ENCODE data around the gene PDE8A. TPM values are rescaled to one million over a fixed set of nuclear protein-coding genes. Genes with fewer than 3 reads are reported as not detected.

The PDE8A gene
- total RNA-seq, 1 donor from 2014 or later = 8.6 TPM

- H3K9me3 Mint-ChIP-seq = no peaks in the 10 kb centered on the region
- H3K4me1 Mint-ChIP-seq = peaks cover under 1% of the 10 kb centered on the region
- H3K27me3 Mint-ChIP-seq (ENCODE audit: low read depth) = peaks cover 31% of the 10 kb centered on the region
- TF ChIP-seq CTCF (conservative IDR thresholded peaks at IDR 0.05) = no peak
- no peak overlapping the region for H3K4me3 Mint-ChIP-seq
- H3K27ac Mint-ChIP-seq (ENCODE audit: unreplicated experiment) = no peak overlapping the region
- DNase-seq (ENCODE audit: low read depth, low spot score) = no peak
- no peaks in the 10 kb centered on the region for H3K36me3 Mint-ChIP-seq (ENCODE audit: low read depth)
Observed at GRCh38 chr15:84987949-84988624, 6.4 kb downstream of the PDE8A start.

- DNase-seq (ENCODE audit: low read depth, low spot score) = no peak
- Mint-ChIP-seq H3K4me3 (no peak overlapping the region), H3K27ac (ENCODE audit: unreplicated experiment) (no peak overlapping the region), H3K9me3 (no peaks in the 10 kb centered on the region), H3K27me3 (ENCODE audit: low read depth) (peaks cover 21% of the 10 kb centered on the region), H3K36me3 (ENCODE audit: low read depth) (no peaks in the 10 kb centered on the region), H3K4me1 (no peaks in the 10 kb centered on the region)
- no peak for TF ChIP-seq CTCF (conservative IDR thresholded peaks at IDR 0.05)
Observed at GRCh38 chr15:84988909-84989644, 7.4 kb downstream of the PDE8A start.

- Mint-ChIP-seq H3K36me3 (ENCODE audit: low read depth) (no peaks in the 10 kb centered on the region), H3K27ac (ENCODE audit: unreplicated experiment) (no peak overlapping the region), H3K4me1 (no peaks in the 10 kb centered on the region), H3K27me3 (ENCODE audit: low read depth) (peaks cover 8% of the 10 kb centered on the region), H3K9me3 (no peaks in the 10 kb centered on the region), H3K4me3 (no peak overlapping the region)
- no peak for TF ChIP-seq CTCF (conservative IDR thresholded peaks at IDR 0.05)
- DNase-seq (ENCODE audit: low read depth, low spot score) = no peak
Observed at GRCh38 chr15:84990507-84990906, 8.9 kb downstream of the PDE8A start.

GRCh38 chr15:84991014-84991712, 9.5 kb downstream of the PDE8A start:
- Mint-ChIP-seq H3K36me3 (ENCODE audit: low read depth) (no peaks in the 10 kb centered on the region), H3K9me3 (no peaks in the 10 kb centered on the region), H3K27me3 (ENCODE audit: low read depth) (peaks cover 5% of the 10 kb centered on the region), H3K4me3 (no peak overlapping the region), H3K4me1 (no peaks in the 10 kb centered on the region), H3K27ac (ENCODE audit: unreplicated experiment) (no peak overlapping the region)
- no peak for DNase-seq (ENCODE audit: low read depth, low spot score)
- TF ChIP-seq CTCF (conservative IDR thresholded peaks at IDR 0.05) = no peak

GRCh38 chr15:84992157-84992944, 10.7 kb downstream of the PDE8A start:
- peaks cover 3% of the 10 kb centered on the region for H3K27me3 Mint-ChIP-seq (ENCODE audit: low read depth)
- no peaks in the 10 kb centered on the region for H3K9me3 Mint-ChIP-seq
- H3K4me1 Mint-ChIP-seq = no peaks in the 10 kb centered on the region

More at GRCh38 chr15:84992157-84992944, 10.7 kb downstream of the PDE8A start:
- no peak overlapping the region for H3K27ac Mint-ChIP-seq (ENCODE audit: unreplicated experiment)
- no peaks in the 10 kb centered on the region for H3K36me3 Mint-ChIP-seq (ENCODE audit: low read depth)
- no peak overlapping the region for H3K4me3 Mint-ChIP-seq
- no peak for TF ChIP-seq CTCF (conservative IDR thresholded peaks at IDR 0.05)
- DNase-seq (ENCODE audit: low read depth, low spot score) = no peak
